GM21367 (cell line): ENCODE measurements around the gene ABHD18.
"Not testable (repeated sequence)": the region's sequence is repeated elsewhere in the genome, so short reads cannot be mapped to it uniquely, and the experiment has no call there.

Experiments
- ATAC-seq: cut with Tn5 transposase; IDR thresholded peaks from one replicate; pipeline ENCODE4 v1.9.1; 2021; ENCODE audit not compliant: unreplicated experiment

The ABHD18 gene

GRCh38 chr4:128061566-128062536 lies 96.6 kb downstream of the ABHD18 start:
- ATAC-seq: peak; percentile 32

DNA sequence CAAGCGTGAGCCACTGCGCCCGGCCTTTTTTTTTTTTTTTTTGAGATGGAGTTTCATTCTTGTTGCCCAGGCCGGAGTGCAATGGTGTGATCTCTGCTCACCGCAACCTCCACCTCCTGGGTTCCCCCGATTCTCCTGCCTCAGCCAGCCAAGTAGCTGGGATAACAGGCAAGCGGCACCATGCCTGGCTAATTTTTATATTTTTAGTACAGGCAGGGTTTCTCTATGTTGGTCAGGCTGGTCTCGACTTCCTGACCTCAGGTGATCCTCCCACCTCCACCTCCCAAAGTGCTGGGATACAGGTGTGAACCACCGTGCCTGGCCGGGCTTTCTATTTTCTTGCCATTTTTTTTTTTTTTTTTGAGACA lies 101.2 kb downstream of the ABHD18 start:
- not testable (repeated sequence) for ATAC-seq

GRCh38 chr4:128068918-128069317 lies 103.7 kb downstream of the ABHD18 start:
- no peak for ATAC-seq

DNA sequence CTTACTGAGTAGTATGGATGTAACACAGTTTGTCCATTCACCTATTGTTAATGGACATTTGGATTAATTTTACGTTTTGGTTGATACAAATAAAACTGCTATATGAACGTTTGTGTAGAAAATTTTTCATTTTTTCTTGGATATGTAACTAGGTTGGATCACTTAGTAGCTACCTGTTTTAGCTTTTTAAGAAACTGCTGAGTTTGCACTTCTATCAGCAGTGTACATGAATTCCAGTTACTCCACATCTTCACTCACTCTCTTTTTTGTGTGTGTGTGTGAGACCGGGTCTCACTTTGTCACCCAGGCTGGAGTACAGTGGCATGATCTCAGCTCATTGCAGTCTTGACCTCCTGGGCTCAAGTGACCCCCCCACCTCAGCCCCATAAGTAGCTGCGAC lies 111.3 kb downstream of the ABHD18 start:
- no peak for ATAC-seq
